ENCODE results near the gene GALNS.

DNA sequence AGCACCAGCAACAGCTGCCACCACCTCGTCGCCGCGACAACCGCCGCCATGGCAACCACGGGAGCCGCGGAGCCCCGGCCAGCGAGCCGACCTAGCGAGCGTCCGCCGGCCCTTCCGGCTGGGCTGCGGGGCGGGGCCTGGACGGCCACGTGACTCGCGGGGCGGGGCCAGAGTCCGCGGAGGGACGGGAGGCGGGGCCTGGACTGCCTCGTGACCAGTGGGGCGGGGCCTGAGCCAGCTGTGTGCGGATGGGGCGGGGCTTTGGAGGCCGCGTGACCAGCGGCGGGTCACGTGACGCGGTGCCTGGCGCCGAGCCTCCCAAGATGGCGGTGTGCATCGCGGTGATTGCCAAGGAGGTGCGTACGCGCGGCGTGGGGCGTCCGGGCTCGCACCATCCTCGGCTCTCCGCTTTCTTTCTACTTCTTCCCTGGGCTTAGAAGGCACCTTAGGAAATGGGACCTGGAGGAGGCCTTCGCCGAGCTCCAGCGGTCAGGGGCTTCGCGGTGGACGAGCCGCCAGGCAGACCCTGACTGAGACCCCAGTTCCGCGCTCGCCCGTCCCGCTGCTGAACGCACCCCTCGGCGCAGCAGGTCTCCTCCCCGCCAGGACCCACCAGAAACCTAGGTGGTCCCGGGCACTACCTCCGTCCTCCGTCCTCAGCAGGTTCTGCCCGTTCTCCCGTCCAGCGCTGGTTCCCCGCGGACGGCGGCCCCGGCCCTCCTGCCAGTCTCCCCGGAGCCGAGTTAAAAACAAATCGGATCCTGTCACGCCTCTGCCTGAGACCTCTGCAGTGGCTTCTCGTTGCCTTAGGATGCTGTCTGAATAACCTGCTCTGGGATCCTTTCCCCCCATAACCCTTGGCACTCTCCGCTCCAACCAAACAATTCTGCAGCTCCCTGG, at the start of gene GALNS, which contains the start of gene TRAPPC2L:
- TF ChIP-seq, protein P1, sequence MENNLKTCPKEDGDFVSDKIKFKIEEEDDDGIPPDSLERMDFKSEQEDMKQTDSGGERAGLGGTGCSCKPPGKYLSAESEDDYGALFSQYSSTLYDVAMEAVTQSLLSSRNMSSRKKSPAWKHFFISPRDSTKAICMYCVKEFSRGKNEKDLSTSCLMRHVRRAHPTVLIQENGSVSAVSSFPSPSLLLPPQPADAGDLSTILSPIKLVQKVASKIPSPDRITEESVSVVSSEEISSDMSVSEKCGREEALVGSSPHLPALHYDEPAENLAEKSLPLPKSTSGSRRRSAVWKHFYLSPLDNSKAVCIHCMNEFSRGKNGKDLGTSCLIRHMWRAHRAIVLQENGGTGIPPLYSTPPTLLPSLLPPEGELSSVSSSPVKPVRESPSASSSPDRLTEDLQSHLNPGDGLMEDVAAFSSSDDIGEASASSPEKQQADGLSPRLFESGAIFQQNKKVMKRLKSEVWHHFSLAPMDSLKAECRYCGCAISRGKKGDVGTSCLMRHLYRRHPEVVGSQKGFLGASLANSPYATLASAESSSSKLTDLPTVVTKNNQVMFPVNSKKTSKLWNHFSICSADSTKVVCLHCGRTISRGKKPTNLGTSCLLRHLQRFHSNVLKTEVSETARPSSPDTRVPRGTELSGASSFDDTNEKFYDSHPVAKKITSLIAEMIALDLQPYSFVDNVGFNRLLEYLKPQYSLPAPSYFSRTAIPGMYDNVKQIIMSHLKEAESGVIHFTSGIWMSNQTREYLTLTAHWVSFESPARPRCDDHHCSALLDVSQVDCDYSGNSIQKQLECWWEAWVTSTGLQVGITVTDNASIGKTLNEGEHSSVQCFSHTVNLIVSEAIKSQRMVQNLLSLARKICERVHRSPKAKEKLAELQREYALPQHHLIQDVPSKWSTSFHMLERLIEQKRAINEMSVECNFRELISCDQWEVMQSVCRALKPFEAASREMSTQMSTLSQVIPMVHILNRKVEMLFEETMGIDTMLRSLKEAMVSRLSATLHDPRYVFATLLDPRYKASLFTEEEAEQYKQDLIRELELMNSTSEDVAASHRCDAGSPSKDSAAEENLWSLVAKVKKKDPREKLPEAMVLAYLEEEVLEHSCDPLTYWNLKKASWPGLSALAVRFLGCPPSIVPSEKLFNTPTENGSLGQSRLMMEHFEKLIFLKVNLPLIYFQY (CRISPR knock-in tag; IDR thresholded peaks at IDR 0.05; ENCODE audit: borderline replicate concordance): no peak
- no peak for TF ChIP-seq TIGD3 (CRISPR knock-in tag; IDR thresholded peaks at IDR 0.05; ENCODE audit: borderline replicate concordance)
- no peak for TF ChIP-seq RORA (CRISPR knock-in tag; IDR thresholded peaks at IDR 0.05)
- TF ChIP-seq, protein P2, sequence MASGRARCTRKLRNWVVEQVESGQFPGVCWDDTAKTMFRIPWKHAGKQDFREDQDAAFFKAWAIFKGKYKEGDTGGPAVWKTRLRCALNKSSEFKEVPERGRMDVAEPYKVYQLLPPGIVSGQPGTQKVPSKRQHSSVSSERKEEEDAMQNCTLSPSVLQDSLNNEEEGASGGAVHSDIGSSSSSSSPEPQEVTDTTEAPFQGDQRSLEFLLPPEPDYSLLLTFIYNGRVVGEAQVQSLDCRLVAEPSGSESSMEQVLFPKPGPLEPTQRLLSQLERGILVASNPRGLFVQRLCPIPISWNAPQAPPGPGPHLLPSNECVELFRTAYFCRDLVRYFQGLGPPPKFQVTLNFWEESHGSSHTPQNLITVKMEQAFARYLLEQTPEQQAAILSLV (CRISPR knock-in tag; IDR thresholded peaks at IDR 0.05; ENCODE audit: borderline replicate concordance): peak; percentile 85; the same call in 1 of the 2 replicates
- TF ChIP-seq POLR2G (IDR thresholded peaks at IDR 0.05; ENCODE audit: low read depth, low read length): peak; percentile 89
- TF ChIP-seq USF2 (IDR thresholded peaks at IDR 0.05; ENCODE audit: low read depth, low read length): peak; percentile 99
- peak; percentile 96; the same call in 1 of the 2 replicates for TF ChIP-seq USF2 (CRISPR knock-in tag; IDR thresholded peaks at IDR 0.05; ENCODE audit: borderline replicate concordance)
- TF ChIP-seq MYNN (CRISPR knock-in tag; IDR thresholded peaks at IDR 0.05; ENCODE audit: low read depth): peak; percentile 64; the same call in 1 of the 2 replicates
- no peak for TF ChIP-seq ZFYVE20 (CRISPR knock-in tag; IDR thresholded peaks at IDR 0.05; ENCODE audit: borderline replicate concordance, low read depth)
- TF ChIP-seq HNF4A (CRISPR knock-in tag; IDR thresholded peaks at IDR 0.05): no peak; the same call in 1 of the 2 replicates
